DOHH2 (cell line): ENCODE data around the gene ADAMTS1.

Experiments used
- H3F3A ChIP-seq: fragments of 200-600 bp; sonication (generic), shearing (Covaris generic); 2 replicates; pipeline ENCODE4 v1.6.0; 2016; ENCODE audit warnings: antibody characterized with exemption, mild to moderate bottlenecking; ENCODE audit not compliant: control insufficient read depth, insufficient read depth
- H3K27ac ChIP-seq: fragments of 200-600 bp; sonication (generic); 2 replicates; pipeline ENCODE4 v1.5.1; 2014; ENCODE audit warnings: low read depth, mild to moderate bottlenecking, low read length, moderate library complexity
- H3K27me3 ChIP-seq: fragments of 200-600 bp; sonication (generic); 2 replicates; pipeline ENCODE4 v1.6.1; 2014; ENCODE audit warnings: mild to moderate bottlenecking, low read length, mixed read lengths; ENCODE audit not compliant: control insufficient read depth
- H3K36me3 ChIP-seq: fragments of 200-600 bp; sonication (generic); 2 replicates; pipeline ENCODE4 v1.6.1; 2014; ENCODE audit warnings: mild to moderate bottlenecking, low read length, moderate library complexity, mixed read lengths; ENCODE audit not compliant: control insufficient read depth
- H3K4me1 ChIP-seq: fragments of 200-600 bp; sonication (generic); 2 replicates; pipeline ENCODE4 v1.6.1; 2014; ENCODE audit warnings: mild to moderate bottlenecking, low read length, mixed read lengths; ENCODE audit not compliant: control insufficient read depth
- H3K4me2 ChIP-seq: fragments of 200-600 bp; sonication (generic); 2 replicates; pipeline ENCODE4 v1.6.0; 2014; ENCODE audit warnings: mild to moderate bottlenecking, low read length, moderate library complexity
- H3K4me3 ChIP-seq: fragments of 200-600 bp; sonication (generic); 2 replicates; pipeline ENCODE4 v1.5.1; 2014; ENCODE audit warnings: mild to moderate bottlenecking, low read length, mixed read lengths
- H3K79me2 ChIP-seq: fragments of 200-600 bp; sonication (generic); 2 replicates; pipeline ENCODE4 v1.6.1; 2014; ENCODE audit warnings: mild to moderate bottlenecking, low read length, mixed read lengths; ENCODE audit not compliant: control insufficient read depth
- H3K9me2 ChIP-seq: fragments of 200-600 bp; sonication (generic); replicated peaks from 2 replicates; pipeline ENCODE4 v1.6.1; 2014; ENCODE audit warnings: mild to moderate bottlenecking, low read length, mixed read lengths; ENCODE audit not compliant: control insufficient read depth
- H3K9me3 ChIP-seq: fragments of 200-600 bp; sonication (generic); 2 replicates; pipeline ENCODE4 v1.6.1; 2014; ENCODE audit warnings: antibody characterized with exemption, low read length, mixed read lengths; ENCODE audit not compliant: control insufficient read depth, insufficient read depth
- H4K20me1 ChIP-seq: fragments of 200-600 bp; sonication (generic); 2 replicates; pipeline ENCODE4 v1.6.0; 2014; ENCODE audit warnings: low read depth, mild to moderate bottlenecking, antibody characterized with exemption, low read length, moderate library complexity; ENCODE audit not compliant: control insufficient read depth, insufficient read depth
- EZH2phosphoT487 ChIP-seq: fragments of 200-600 bp; sonication (generic); IDR thresholded peaks from 2 replicates; pipeline ENCODE4 v1.6.1; 2017; ENCODE audit warnings: borderline replicate concordance, mild to moderate bottlenecking, antibody characterized with exemption, low read length, moderate library complexity, mixed read lengths
- TF ChIP-seq, protein P1 (sequence below): fragments of 200-600 bp; sonication (generic); IDR thresholded peaks from one replicate; pipeline ENCODE4 v1.5.1; 2014; ENCODE audit warnings: antibody characterized with exemption, mild to moderate bottlenecking, low read depth, low read length; ENCODE audit not compliant: poor library complexity, severe bottlenecking

ADAMTS1 gene

GRCh38 chr21:26813426-26813998 lies 31.7 kb downstream of the ADAMTS1 start:
- no peaks in the 10 kb centered on the region for H3K9me3 ChIP-seq
- H3K4me2 ChIP-seq: no peak overlapping the region
- H3K9me2 ChIP-seq: no peaks in the 10 kb centered on the region
- no peaks in the 10 kb centered on the region for H3K4me1 ChIP-seq
- H3K79me2 ChIP-seq: no peaks in the 10 kb centered on the region
- H4K20me1 ChIP-seq: no peaks in the 10 kb centered on the region
- H3K27me3 ChIP-seq: no peaks in the 10 kb centered on the region
- no peaks in the 10 kb centered on the region for H3F3A ChIP-seq
- H3K27ac ChIP-seq: no peak overlapping the region
- H3K36me3 ChIP-seq: no peaks in the 10 kb centered on the region
- no peak for TF ChIP-seq EZH2phosphoT487
- TF ChIP-seq, protein P1, sequence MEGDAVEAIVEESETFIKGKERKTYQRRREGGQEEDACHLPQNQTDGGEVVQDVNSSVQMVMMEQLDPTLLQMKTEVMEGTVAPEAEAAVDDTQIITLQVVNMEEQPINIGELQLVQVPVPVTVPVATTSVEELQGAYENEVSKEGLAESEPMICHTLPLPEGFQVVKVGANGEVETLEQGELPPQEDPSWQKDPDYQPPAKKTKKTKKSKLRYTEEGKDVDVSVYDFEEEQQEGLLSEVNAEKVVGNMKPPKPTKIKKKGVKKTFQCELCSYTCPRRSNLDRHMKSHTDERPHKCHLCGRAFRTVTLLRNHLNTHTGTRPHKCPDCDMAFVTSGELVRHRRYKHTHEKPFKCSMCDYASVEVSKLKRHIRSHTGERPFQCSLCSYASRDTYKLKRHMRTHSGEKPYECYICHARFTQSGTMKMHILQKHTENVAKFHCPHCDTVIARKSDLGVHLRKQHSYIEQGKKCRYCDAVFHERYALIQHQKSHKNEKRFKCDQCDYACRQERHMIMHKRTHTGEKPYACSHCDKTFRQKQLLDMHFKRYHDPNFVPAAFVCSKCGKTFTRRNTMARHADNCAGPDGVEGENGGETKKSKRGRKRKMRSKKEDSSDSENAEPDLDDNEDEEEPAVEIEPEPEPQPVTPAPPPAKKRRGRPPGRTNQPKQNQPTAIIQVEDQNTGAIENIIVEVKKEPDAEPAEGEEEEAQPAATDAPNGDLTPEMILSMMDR: no peak
- no peak overlapping the region for H3K4me3 ChIP-seq

DNA sequence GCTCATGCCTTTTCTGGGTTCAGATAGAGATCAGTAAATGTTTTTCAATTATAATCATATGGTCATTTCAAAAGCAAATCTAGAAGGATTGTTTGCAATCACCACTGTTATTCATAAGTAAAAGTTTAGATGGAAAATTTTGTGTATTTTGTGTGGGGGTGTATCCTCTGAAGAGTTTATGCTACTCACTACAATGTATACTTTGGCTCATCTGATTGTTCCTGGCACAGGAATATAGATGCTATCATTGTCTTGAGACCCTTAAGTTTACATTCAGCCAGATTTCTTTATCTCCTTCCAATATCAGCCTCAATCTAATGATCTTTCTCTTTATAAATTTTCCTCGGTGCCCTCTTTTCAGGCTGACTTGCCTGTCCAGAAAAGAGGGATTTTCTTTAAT lies 33.0 kb downstream of the ADAMTS1 start:
- Histone ChIP-seq H4K20me1 (no peaks in the 10 kb centered on the region), H3K27ac (no peak overlapping the region), H3K9me2 (no peaks in the 10 kb centered on the region), H3K27me3 (no peaks in the 10 kb centered on the region), H3K79me2 (no peaks in the 10 kb centered on the region), H3K4me1 (no peaks in the 10 kb centered on the region), H3K4me2 (no peak overlapping the region), H3K9me3 (no peaks in the 10 kb centered on the region), H3K36me3 (no peaks in the 10 kb centered on the region), H3K4me3 (no peak overlapping the region), H3F3A (no peaks in the 10 kb centered on the region)
- no peak for TF ChIP-seq EZH2phosphoT487
- TF ChIP-seq, protein P1: no peak

DNA sequence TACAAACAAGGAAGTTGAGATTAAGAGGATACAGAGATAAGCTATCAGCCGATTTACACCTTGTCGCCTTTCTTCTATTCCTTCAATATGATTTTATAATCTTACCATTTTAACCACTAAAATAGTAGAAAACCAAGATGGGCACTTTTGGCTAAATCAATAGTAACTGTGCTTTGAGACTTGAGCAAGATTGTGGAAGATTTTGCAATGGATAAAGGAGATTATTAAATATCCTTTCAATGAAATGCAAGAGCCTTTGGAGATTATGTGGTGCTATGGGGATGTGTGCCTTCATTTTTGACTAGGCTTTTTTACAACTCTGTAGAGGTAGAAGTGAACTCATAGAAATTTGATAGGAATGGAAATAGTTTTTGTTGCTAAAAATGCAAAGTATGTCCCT lies 33.7 kb downstream of the ADAMTS1 start:
- H3K36me3 ChIP-seq: no peaks in the 10 kb centered on the region
- no peak overlapping the region for H3K4me3 ChIP-seq
- TF ChIP-seq EZH2phosphoT487: no peak
- TF ChIP-seq, protein P1: no peak
- H3F3A ChIP-seq: no peaks in the 10 kb centered on the region
- H3K9me2 ChIP-seq: no peaks in the 10 kb centered on the region
- H3K27me3 ChIP-seq: no peaks in the 10 kb centered on the region
- no peaks in the 10 kb centered on the region for H3K9me3 ChIP-seq
- no peaks in the 10 kb centered on the region for H3K79me2 ChIP-seq
- no peaks in the 10 kb centered on the region for H4K20me1 ChIP-seq
- no peak overlapping the region for H3K27ac ChIP-seq
- H3K4me1 ChIP-seq: no peaks in the 10 kb centered on the region
- no peak overlapping the region for H3K4me2 ChIP-seq
